ENCODE data around the gene TTLL12.

TTLL12 gene

DNA sequence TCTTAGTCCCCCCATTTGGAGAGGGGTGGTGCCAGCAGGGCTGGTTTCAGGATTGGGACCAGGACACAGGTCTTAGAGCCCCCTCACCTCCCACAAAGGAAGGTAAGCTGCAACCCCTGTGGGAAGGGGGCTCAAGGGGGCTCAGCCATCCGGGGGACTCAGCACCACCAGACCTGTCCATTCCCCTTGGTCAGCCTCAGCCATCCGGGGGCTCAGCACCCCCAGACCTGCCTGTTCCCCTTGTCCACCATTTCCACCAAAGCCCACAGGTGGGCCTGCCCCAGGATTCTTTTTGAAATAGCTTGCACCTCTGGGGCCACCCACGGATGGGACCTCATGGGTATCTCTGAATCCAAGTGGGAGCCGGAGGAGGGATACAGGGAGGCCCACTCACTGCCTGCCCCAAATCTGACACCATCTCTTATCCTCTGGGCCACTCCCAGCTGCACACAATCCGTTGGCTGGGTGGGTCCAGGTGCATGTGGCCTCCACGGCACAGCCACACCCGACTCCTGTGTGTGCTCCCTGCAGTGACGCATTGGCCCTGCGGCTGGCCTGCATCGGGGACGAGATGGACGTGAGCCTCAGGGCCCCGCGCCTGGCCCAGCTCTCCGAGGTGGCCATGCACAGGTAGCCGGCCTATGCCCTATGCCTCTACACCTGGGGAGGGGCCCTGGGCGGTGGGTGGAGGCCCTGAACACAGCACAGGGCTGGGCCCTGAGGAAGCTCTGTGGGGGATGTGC is 59.6 kb downstream of the TTLL12 start:
- DNase-seq (ENCODE audit: low read depth), result no peak

DNA sequence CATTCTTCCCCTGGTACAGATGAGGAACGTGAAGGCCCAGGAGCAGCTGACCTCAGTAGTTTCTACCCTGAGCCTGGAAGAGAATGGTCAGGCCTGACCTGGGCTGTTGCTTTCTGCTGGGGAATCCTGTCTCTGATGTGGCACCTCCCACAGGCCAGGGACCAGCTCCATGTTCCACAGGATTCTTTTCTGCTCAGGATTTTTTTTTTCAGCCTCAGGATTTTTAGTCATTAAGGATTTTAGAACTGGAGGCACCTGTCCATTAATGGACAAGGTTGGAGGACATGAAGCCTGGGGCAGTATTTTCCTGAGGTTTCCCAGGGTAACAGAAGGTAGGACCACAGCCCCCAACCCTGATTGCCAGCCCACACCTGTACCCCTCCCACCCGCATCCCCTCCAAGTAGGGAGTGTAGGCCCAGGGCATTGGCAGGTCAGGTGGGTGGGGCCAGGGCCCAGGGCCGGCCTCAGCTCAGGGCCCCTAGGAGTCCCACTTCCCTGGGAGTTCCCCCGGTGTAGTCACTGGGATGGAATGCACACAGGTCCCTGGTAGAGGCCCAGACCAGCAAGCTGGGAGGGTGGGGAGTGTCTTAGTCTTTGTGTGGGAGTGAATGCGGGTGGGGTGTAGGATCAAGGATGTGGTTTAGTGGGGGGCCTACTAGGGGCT is 60.3 kb downstream of the TTLL12 start:
- DNase-seq (ENCODE audit: low read depth), result no peak

DNA sequence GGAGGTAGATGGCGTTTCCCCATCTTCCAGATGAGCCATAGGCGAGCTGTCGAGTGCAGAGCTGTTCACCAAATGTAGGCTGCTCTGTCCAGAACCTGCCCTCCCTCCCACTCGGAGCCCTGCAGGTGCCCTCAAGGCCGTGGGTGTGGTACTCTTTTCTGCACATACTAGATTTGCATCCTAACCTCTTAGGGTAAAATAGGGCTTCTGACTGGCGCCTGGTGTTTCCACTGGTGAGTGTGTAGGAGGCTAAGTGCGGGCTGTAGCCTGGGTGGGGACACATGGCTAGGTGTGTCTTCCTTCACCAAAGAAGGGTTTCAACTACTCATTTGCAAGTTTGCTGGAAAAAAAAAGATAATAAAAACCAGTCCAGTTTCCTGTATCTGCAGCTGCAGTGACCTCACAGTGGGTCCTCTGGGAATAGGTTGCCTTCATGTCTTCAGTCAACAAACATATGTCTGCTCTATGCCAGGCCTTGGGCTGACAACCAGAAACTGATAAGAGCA is 67.9 kb downstream of the TTLL12 start:
- DNase-seq (ENCODE audit: low read depth), result no peak

DNA sequence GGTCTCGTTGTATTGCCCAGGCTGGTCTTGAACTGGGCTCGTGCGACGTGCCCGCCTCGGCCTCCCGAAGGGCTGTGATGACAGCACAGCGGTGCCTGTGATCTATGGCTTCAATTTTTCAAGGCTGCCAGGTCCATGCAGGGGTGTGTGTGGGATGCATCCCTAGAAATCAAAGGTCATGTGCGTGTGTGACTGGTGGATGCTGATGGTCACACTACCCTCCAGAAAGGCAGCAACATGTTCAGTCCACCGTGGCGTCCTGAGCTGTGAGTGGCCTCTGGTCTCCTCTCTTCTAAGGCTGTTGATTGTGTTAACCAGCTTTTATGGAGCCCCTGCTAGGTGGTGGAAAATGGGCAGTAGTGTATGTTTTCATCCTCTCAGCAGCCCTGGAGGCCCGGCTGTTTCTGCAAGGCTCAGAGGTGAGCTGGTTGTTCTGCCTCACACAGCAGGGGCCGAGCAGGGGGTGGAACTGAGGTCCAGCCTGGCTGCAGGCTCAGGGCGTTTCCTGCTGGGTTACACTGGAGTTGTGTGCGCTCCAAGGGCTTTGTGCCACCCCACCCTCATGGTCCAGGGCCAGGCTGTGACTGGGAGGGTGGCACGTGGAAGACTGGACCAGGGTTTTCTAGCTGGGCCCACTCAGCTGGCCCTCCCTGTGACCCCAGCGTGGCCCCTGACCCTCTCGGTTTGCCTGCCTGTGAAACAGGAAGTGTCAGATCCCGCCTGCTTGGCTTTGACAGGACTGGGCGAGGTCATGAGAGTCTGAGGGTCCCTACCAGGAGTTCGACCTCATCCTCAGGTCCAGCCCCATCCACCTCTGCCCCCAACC is 68.7 kb downstream of the TTLL12 start:
- no peak for DNase-seq (ENCODE audit: low read depth)

DNA sequence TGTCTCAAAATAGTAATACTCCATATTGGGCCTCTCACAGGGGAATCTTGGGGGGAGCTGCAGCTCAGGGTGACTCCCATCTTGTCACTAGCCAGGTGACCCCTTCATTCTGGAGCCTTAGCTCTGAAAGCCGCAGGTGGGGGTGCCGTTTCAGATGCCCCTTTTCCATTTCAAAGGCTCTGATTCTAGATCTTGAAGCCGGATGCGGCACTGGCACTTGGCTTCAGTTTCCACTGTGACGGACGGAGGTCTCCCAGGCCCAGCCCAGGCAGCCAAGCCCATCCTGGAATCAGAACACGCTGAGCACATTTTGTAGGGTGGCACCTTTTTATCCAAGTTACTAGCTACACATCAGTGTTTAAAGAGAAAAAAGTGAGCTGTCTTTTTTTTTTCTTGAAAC is 70.0 kb downstream of the TTLL12 start:
- no peak for DNase-seq (ENCODE audit: low read depth)

All from stimulated activated CD8-positive, alpha-beta memory T cell treated with anti-CD3 and anti-CD28 coated beads, Interleukin-7, amount 100 ng/mL, for 24 hours (primary cell).